ENCODE results near the gene PHLDA1.

DNA sequence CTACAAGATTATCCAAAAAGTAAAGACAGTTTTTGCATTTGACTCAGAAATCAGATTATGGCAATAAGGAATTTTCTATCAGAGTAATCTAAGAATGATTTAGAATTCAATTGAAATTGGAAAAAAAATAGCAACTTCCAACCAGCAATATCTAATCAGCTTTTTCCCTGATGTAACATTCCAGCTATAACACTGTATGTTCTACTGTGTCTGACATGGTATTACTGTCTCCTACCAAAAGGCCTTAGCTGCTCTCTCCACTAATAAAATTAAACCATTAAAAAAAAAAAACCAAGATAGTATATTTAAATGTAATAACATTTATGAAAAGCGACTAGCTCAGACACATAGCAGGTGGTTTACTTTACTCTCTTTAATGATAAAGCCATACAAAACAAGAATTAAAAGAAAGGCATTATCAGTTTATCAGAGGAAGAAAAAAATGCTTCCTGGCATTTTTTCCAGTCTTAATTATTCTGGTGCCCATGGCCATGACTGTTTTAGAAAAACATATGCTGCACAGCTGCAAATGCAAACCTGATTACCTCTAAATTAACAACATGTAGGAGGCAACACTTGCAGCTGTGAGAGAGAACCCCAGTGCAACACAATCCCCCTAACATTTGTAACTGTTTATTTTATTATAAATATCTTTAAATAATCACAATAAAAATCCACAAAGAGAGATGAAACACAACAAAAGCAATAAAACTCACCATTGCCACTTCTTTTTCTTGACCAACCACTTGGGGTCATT is 28.8 kb downstream of the PHLDA1 start:
- no peak for TF ChIP-seq POLR2A (IDR thresholded peaks at IDR 0.05; ENCODE audit: low read depth, low read length)
- TF ChIP-seq POLR2AphosphoS5 (IDR thresholded peaks at IDR 0.05; ENCODE audit: low read depth, low read length), result no peak
- TF ChIP-seq TAF1 (IDR thresholded peaks at IDR 0.05; ENCODE audit: borderline replicate concordance, low read depth, low read length), result no peak

All from GM12892 (cell line).